Mucosa of descending colon (tissue), 3 donors: ENCODE measurements around the gene S100A13. TPM values are rescaled to one million over a fixed set of nuclear protein-coding genes. Genes with fewer than 3 reads are reported as not detected.
A peak's percentile ranks its signal among the peaks of the same experiment; 100 is the strongest.
"Not testable (repeated sequence)": the region's sequence is repeated elsewhere in the genome, so short reads cannot be mapped to it uniquely, and the experiment has no call there.

ENCODE experiments used
- ATAC-seq: fragments of 200-7000 bp; cut with Tn5 transposase; one replicate; pipeline ENCODE4 v1.9.1; 2020; ENCODE audit warnings: mild to moderate bottlenecking, moderate library complexity
- DNase-seq, 3 donors: peaks; one replicate each; pipeline ENCODE4 v3.0.0-alpha.2; 2020
- H3K36me3 ChIP-seq: fragments of 200-600 bp; one replicate; pipeline ENCODE4 v1.8.0; 2021; ENCODE audit warnings: low read depth, mild to moderate bottlenecking
- H3K4me1 ChIP-seq: fragments of 200-600 bp; one replicate; pipeline ENCODE4 v1.8.0; 2021; ENCODE audit warnings: low read depth, mild to moderate bottlenecking
- H3K4me3 ChIP-seq: fragments of 200-600 bp; one replicate; pipeline ENCODE4 v1.8.0; 2021; ENCODE audit warnings: mild to moderate bottlenecking
- H3K9me3 ChIP-seq: fragments of 200-600 bp; one replicate; pipeline ENCODE4 v1.8.0; 2021; ENCODE audit warnings: mild to moderate bottlenecking
- CTCF ChIP-seq: fragments of 200-600 bp; IDR thresholded peaks from one replicate; pipeline ENCODE4 v1.8.0; 2022; ENCODE audit warnings: antibody characterized with exemption, mild to moderate bottlenecking
- intact Hi-C, 2 donors: fragments of 100-400 bp; cut with DNase I in 1 of 2; cut with micrococcal nuclease in 1 of 2; formaldehyde crosslinking; loops; one replicate each; pipeline versions ENCODE4 v1.11.0 to v1.11.1; 2022; cut with DNase I, micrococcal nuclease
- total RNA-seq, 3 donors: library from RNA; stranded (reverse); fragmentation: NEBNext Ultra II Directional in 2 of 3; extraction: Animal tissue kit (Norgen Biotek cat#: 25700) in 2 of 3; gene quantifications; one replicate each; pipeline versions ENCODE4 v1.2.1 to v1.2.4, GENCODE V29; 2021 to 2023
- donor health status: DM: no; HTN: no; CAD: no; lungs with moderate emphysema.
- donor health status: DM: no; HTN: no; CAD: no.
- donor health status: DM: no; HTN: yes; CAD: no.

The S100A13 gene
- total RNA-seq, 3 donors from 2014 or later: 42.3 to 102 (median 43.9) TPM

GRCh38 chr1:153598309-153599172, 28.8 kb downstream of the S100A13 start:
- ATAC-seq (peak; percentile 67), DNase-seq (no peak)
- H3K9me3 ChIP-seq: no peaks in the 10 kb centered on the region
- TF ChIP-seq CTCF: no peak
- H3K4me3 ChIP-seq: no peak overlapping the region
- intact Hi-C loops: no loop called here
- no peaks in the 10 kb centered on the region for H3K4me1 ChIP-seq
- H3K36me3 ChIP-seq: no peaks in the 10 kb centered on the region

GRCh38 chr1:153597206-153597605, 30.1 kb downstream of the S100A13 start:
- no peaks in the 10 kb centered on the region for H3K9me3 ChIP-seq
- DNase-seq (no peak), ATAC-seq (peak; percentile 90)
- no peak overlapping the region for H3K4me3 ChIP-seq
- no peaks in the 10 kb centered on the region for H3K36me3 ChIP-seq
- no peak for TF ChIP-seq CTCF
- no peaks in the 10 kb centered on the region for H3K4me1 ChIP-seq
- intact Hi-C loops: no loop called here

DNA sequence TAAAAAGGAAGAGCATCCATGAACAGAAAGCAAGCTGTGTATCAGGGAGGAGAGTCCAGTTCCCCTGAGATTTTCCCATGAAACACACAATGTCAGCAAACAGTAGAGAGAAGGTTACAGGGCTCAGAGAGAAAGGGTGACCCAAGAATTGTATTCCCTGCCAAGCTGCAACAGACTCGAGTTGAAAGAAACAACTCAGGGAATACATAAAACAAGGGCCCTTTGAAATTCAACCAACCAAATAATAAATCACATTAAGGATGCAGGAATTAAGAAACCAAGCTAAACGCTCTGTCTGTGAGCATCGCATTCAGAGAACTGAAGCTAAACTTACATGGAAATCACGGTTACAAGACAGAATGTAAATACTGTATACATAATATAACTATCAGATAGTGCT, 34.6 kb downstream of the S100A13 start:
- DNase-seq: no peak
- no peaks in the 10 kb centered on the region for H3K36me3 ChIP-seq
- no peaks in the 10 kb centered on the region for H3K9me3 ChIP-seq
- intact Hi-C loops: no loop called here
- no peak overlapping the region for H3K4me3 ChIP-seq
- TF ChIP-seq CTCF: no peak
- no peak for ATAC-seq
- no peaks in the 10 kb centered on the region for H3K4me1 ChIP-seq

- Histone ChIP-seq H3K9me3 (no peaks in the 10 kb centered on the region), H3K36me3 (no peaks in the 10 kb centered on the region), H3K4me3 (no peak overlapping the region), H3K4me1 (no peaks in the 10 kb centered on the region)
- intact Hi-C loops: no loop called here
- DNase-seq (no peak), ATAC-seq (no peak)
- TF ChIP-seq CTCF: no peak
Observed at GRCh38 chr1:153588482-153588881, 38.8 kb downstream of the S100A13 start.

DNA sequence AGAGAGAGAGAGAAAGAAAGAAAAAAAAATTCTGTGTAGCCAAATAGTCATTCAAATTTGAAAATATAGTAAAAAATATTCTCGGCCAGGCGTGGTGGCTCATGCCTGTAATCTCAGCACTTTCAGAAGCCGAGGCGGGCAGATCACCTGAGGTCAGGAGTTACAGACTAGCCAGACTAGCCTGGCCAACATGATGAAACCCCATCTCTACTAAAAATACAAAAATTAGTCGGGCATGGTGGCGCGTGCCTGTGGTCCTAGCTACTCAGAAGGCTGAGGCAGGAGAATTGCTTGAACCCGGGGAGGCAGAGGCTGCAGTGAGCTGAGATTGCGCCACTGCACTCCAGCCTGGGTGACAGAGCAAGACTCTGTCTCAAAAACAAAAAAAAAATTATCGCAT, 39.3 kb downstream of the S100A13 start:
- ATAC-seq, H3K36me3 ChIP-seq, H3K4me3 ChIP-seq, DNase-seq, H3K9me3 ChIP-seq, H3K4me1 ChIP-seq, intact Hi-C loops: not testable (repeated sequence)

- DNase-seq: no peak
Observed at GRCh38 chr1:153587314-153587713, 40.0 kb downstream of the S100A13 start.

More at GRCh38 chr1:153587314-153587713, 40.0 kb downstream of the S100A13 start:
- Histone ChIP-seq H3K36me3 (no peaks in the 10 kb centered on the region), H3K4me1 (no peaks in the 10 kb centered on the region), H3K9me3 (no peaks in the 10 kb centered on the region), H3K4me3 (no peak overlapping the region)
- no peak for TF ChIP-seq CTCF
- intact Hi-C loops: no loop called here
- no peak for ATAC-seq
